GM06990 (cell line): Measurements from ENCODE around the gene MYG1.

Experiments
- DNase-seq: peaks from one replicate; pipeline ENCODE4 v3.0.0-alpha.2; 2011; ENCODE audit not compliant: insufficient read length; ENCODE audit errors: extremely low read depth
- H3K27me3 ChIP-seq: replicated peaks from 2 replicates; pipeline ENCODE4 v1.6.0; 2011; ENCODE audit warnings: low read length; ENCODE audit not compliant: control insufficient read depth, insufficient read depth
- H3K36me3 ChIP-seq: 2 replicates; pipeline ENCODE4 v1.5.1; 2011; ENCODE audit warnings: low read length; ENCODE audit not compliant: control insufficient read depth, insufficient read depth
- H3K4me3 ChIP-seq: replicated peaks from 2 replicates; pipeline ENCODE4 v1.5.1; 2011; ENCODE audit warnings: low read depth, mild to moderate bottlenecking, control low read depth, low read length
- TF ChIP-seq, protein P1 (sequence below): IDR thresholded peaks from 2 replicates; pipeline ENCODE4 v1.5.1; 2011; ENCODE audit warnings: low read length, control low read depth, mild to moderate bottlenecking, inconsistent platforms; ENCODE audit not compliant: insufficient read depth, poor library complexity, severe bottlenecking

The MYG1 gene

DNA sequence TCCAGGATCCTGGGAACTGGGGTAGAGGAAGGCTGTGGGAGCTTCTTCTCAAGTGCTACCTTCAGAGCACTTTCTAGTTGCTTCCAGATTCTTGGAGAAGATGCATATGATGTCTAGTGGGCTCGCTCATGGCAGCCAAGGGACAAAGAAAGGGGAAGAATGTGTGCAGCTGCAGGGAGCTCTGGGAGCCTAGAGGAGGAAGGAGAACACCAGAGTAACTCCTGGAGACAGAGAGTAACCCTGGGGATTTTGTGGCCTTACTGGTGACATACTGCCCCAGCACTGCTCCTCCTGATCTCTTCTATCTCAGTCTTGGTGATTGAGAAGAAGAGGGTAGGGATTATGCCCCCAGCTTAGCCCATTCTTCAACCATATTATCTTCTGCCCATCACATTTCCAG, 47.0 kb downstream of the MYG1 start:
- no peak overlapping the region for H3K4me3 ChIP-seq
- no peaks in the 10 kb centered on the region for H3K36me3 ChIP-seq
- no peaks in the 10 kb centered on the region for H3K27me3 ChIP-seq
- DNase-seq, result no peak
- TF ChIP-seq, protein P1, sequence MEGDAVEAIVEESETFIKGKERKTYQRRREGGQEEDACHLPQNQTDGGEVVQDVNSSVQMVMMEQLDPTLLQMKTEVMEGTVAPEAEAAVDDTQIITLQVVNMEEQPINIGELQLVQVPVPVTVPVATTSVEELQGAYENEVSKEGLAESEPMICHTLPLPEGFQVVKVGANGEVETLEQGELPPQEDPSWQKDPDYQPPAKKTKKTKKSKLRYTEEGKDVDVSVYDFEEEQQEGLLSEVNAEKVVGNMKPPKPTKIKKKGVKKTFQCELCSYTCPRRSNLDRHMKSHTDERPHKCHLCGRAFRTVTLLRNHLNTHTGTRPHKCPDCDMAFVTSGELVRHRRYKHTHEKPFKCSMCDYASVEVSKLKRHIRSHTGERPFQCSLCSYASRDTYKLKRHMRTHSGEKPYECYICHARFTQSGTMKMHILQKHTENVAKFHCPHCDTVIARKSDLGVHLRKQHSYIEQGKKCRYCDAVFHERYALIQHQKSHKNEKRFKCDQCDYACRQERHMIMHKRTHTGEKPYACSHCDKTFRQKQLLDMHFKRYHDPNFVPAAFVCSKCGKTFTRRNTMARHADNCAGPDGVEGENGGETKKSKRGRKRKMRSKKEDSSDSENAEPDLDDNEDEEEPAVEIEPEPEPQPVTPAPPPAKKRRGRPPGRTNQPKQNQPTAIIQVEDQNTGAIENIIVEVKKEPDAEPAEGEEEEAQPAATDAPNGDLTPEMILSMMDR, result no peak

DNA sequence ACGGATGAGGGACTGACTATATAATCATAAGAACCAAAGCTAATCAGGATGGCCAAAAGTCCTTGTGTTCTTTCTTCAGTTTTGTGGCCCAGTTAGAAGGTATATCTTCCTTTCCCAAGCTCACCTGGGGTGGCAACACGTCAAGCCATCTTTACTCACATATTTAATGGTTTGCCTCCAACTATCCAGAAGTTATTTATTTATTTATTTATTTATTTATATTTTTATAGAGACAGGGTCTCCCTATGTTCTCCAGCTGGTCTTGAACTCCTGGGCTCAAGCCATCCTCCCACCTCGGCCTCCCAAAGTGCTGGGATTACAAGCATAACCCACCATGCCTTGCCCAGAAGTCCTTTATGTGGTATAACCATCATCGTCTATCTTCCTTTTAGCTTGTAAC, 48.4 kb downstream of the MYG1 start:
- H3K27me3 ChIP-seq, result no peaks in the 10 kb centered on the region

DNA sequence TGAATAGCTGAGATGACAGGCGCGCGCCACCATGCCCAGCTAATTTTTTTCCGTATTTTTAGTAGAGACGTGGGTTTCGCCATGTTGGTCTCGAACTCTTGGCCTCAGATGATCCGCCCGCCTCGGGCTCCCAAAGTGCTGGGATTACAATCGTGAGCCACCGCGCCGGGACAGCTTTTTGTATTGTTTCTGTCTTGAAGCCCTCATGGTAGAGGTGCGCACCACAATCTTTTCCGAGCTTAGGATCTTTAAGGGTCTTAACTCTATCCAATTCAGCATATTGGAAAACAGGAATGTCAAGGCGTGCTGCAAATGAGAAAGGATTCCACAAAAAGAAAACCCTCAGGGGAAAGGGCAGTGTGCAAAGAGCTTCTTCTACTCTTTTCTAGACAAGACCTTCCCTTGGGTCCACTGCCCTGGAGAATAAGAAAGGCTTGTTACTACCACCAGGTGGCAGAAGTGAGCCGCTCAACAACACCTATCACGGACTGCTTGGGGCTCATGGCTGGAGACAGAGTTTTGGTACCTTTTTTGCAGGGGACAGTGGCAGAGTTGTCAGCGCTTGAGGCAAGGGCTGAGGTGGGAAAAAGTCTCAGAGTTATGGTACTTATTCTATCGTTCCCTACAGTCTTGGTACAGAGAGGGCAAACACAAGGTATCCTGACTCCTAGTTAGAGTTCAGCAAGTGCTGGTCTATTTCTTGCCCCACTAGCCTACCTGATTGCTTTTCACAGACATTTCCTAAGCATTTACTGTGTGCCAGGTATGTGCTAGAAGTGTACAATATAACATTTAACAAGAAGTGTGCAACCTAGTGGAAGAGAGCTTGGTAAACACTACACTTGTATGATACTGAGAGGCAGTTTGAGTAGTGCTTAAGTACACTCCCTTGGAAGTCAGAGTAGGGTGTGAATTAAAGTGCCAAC, 53.1 kb downstream of the MYG1 start:
- DNase-seq, result peak; percentile 41
- Histone ChIP-seq H3K4me3 (no peak overlapping the region), H3K36me3 (no peaks in the 10 kb centered on the region), H3K27me3 (no peaks in the 10 kb centered on the region)
- TF ChIP-seq, protein P1, result peak; percentile 82

More for the DNA sequence above, 48.4 kb downstream of the MYG1 start:
- TF ChIP-seq, protein P1, result no peak
- Histone ChIP-seq H3K4me3 (no peak overlapping the region), H3K36me3 (no peaks in the 10 kb centered on the region)
- no peak for DNase-seq

DNA sequence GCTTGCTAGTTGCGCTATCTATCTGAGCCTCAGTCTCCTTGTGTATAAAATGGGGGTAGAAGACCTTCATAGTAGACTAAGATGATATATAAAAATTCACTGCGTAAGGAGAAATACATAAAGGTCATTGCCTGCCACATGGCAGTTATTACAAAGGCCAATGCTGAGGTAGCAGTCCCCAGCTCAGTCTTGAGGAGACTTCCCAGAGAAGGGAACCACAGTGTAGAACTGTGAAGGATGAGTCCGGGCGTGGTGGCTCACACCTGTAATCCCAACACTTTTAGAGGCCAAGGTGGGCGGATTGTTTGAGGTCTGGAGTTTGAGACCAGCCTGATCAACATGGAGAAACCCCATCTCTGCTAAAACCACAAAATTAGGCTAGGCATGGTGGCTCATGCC, 53.8 kb downstream of the MYG1 start:
- DNase-seq, result no peak
- H3K4me3 ChIP-seq, result no peak overlapping the region
- TF ChIP-seq, protein P1, result no peak
- no peaks in the 10 kb centered on the region for H3K27me3 ChIP-seq
- no peaks in the 10 kb centered on the region for H3K36me3 ChIP-seq

DNA sequence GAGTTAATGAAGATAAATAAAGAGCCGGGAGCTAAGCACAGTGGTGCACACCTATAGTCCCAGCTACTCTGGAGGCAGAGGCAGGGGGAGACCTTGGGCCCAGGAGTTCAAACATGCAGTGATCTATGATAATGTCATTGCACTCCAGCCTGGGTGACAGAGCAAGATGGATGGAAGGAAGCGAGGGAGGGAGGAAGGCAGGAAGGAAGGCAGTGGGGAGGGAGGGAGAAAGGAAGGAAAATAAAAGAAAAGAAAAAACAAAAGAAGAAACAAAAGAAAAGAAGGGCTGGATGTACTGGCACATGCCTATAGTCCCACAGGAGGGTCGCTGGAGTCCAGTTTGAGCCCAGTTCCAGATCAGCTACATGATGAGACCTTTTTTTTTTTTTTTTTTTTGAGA, 55.6 kb downstream of the MYG1 start:
- H3K27me3 ChIP-seq, result no peaks in the 10 kb centered on the region
- no peak for DNase-seq
- no peaks in the 10 kb centered on the region for H3K36me3 ChIP-seq
- no peak overlapping the region for H3K4me3 ChIP-seq
- TF ChIP-seq, protein P1, result no peak
